ENCODE results near the gene TTC28.

Gene TTC28

DNA sequence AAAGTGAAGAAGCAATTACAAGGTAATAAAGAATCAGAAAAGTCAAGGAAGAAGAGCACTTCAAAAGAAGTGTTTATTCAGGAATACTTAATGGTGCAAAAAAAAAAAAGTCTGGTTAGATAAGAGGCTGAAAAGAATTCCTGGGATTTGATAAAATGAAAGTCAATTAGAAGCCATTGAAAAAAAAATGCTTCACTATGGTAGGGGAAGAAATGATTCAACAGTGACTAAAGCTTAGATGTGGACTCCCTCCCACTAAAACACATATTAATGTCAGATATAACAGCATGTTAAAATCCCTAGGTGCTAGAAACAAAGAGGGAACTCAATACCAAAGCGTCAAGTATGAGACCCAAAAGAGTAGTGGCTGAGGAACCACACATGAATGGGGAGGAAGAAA is 425.2 kb downstream of the TTC28 start:
- no peak for DNase-seq

DNA sequence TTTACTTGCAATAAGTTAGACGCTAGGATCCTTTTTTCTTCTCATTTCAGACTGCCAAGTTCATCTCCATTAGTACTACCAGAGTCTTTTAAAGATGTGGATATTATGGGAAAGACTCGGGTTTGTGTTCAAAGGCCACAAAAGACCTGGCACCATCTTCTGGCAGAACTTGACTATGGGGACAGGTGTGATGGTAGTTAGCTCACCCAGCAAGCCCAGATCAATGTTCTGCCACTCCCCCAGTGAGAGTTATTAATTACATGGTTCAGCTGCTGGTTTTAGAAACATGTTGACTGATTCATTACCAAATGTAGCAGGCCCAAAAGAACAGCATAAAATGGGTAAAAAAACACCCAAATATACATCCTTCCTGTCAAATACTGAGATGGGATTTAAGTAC is 427.1 kb downstream of the TTC28 start:
- no peak for DNase-seq

DNA sequence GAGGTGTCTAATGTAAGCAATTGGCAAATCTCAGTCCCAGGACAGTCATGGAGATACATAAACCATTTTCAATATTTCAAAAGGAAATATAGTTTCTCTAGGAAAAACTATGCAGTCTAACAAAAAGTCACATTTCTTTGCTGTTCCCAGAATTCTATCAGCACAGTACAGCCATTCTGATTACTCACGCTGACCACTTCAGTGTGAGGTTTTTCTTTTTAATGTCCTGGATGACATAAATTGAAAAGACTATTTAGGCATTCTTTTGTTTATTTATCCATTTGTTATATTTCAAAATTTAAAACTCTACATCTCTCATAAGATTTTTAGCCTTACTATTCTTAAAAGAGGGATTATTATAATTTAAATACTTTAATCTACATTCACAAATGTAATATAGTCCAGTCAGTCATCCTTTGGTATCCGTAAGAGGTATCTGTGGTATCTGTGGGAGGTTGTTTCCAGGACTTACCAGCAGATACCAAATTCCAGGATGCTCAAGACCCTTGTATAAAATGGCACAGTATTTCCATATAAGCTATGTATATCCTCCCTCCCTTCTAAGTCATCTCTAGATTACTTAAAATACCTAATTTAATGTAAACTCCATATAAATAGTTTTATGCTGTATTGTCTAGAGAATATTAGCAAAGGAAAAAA is 429.5 kb downstream of the TTC28 start:
- DNase-seq: peak; percentile 37

DNA sequence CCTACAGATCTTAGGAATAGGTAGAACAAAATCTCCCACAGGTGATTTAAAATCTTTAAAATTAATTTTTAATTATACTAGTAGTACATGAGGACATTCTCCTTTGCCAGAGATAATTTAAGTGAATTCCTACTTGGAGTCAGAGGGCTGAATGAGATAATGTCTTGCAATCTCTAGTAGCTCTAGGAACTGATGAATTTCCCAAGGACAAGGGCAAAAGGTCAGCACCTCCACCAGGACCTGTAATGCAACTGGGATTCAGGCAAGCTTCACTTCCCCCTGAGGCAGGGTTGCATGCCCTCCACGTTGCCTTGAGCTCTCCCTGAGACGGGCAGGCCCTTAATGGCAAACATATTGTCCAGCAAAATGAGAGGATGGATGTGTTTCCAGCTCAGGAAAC is 430.2 kb downstream of the TTC28 start:
- DNase-seq: no peak

DNA sequence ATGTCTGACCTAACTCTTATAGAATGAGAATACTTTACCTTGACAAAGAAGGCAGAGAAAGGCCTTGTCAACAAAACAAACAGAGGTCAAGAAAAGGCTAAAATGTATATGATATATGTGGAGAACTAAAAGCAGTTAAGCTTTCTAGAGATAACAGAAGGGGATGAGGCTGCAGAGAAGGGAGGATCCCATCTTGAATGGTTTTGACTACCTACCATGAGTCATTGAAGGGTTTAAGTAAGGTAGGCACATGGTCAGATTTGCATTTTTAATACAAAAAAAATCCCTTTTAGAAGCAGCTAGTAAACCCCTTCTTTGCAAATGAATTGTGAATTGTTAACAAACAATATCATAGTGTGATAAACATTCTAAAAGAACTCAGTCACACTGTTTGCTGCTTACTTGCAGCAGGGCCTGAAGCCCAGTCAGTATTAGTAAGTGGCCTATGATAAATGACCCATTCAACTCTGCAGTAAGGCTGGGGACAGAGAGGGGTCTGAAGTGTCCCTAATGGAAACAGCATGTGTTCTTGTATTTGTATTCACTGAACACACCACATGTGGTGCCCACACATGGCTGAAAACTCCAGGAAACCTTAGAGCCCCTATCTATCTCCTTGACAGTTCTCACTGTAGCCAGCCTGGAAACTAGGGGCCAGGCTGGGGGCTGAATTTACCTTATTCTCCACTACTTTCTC is 431.8 kb downstream of the TTC28 start:
- DNase-seq: peak; percentile 35

DNA sequence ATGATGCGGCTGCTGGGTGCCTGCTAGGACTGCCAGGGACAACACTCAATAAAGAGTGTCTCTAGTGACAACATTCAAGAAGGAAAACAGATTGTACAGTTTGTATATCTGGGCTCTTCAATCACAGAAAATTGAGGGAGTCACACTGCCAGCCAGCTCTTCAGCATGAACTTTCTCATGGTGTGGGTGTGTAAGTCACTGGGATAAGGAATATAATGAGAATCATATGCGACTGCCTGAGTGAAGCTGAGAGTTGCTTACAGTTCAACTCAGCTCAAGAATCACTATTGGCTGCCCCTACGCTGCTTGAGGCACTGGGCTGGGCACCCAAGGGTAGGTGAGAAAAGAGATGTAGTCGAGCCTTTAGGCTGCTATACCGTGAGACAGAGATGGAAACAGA is 432.5 kb downstream of the TTC28 start:
- DNase-seq: no peak

DNA sequence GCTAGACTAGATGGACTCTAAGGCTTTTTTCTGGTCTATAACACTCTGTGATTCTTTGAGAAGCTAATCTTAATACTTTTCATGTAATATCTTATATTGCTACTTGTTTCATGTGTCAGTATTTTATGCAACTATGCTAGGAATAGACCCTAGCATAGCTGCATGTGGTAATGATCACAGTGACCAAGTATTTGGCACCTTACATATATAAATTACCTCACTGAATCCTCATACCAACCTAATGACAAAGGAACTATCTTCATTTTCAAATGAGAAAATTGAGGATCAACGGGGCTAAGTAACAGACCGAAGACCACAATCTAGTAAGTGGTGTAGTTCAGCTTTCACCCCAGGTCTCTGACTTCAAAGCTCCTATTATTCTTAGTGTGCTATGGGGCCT is 433.2 kb downstream of the TTC28 start:
- no peak for DNase-seq

DNA sequence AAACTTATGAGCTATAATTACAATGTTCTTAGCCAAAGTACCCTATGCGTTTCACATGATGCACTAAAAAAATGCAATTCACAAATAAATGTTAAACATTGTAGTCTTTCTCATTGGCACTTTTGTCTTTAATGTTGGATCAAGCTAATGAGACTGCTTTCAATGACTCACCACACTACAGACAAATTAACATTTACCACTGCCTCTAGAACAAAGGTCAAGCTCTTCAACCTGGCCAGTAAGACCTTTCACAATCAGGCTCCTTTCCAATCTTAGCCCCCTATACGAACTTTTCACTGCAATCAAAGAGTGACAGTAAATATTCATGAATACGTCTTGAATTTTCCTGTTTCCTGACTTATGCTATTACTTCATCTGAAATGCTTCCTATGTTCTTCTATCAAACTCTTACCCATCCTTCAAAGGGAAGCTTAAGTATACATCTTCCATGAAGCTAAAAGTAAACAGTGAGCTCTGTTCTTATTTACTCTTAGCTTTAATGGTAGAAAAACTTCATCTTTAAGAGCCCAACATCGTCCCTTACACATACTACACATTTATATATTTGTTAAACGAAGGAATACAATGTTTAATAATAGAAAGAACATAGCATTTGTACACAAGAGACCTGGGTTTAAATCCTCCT is 433.9 kb downstream of the TTC28 start:
- DNase-seq: no peak

DNA sequence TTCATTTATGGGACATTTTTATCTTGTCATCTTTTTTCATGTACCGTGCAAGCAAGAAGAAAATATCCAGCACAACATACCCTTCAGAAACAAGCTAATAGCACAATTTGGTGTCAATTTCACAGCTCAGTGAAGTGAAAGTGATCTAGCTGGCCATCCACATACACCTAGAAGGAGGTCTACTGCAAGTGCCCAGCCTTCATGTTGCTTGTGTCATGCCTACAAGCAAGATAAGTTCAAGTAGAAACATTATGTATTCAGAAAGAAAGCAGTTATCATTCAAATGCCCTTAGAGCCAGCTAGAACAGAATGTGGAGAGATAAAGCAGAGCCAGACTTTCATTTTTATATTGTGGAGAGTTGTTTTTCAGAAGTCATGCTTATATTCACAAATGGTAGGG is 434.9 kb downstream of the TTC28 start:
- DNase-seq: peak; percentile 54

DNA sequence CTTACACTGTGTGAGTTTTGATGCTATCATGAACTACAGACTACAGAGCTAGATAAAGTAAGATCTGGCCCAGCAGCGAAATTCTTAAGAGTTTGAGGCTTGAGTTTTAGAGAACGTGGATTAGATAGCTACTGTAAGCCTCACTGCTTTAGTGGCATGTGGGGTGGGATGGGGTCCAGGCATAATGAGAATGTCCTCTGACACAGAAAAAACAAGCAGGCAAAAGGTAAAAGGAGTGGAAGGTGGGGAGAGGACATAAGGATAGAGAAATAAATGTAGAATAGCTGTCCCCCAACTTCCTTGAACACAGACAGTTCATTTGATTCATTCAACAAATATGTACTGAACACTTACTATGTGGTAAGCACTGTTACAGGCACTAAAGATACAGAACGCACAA is 436.1 kb downstream of the TTC28 start:
- peak; percentile 28 for DNase-seq

DNA sequence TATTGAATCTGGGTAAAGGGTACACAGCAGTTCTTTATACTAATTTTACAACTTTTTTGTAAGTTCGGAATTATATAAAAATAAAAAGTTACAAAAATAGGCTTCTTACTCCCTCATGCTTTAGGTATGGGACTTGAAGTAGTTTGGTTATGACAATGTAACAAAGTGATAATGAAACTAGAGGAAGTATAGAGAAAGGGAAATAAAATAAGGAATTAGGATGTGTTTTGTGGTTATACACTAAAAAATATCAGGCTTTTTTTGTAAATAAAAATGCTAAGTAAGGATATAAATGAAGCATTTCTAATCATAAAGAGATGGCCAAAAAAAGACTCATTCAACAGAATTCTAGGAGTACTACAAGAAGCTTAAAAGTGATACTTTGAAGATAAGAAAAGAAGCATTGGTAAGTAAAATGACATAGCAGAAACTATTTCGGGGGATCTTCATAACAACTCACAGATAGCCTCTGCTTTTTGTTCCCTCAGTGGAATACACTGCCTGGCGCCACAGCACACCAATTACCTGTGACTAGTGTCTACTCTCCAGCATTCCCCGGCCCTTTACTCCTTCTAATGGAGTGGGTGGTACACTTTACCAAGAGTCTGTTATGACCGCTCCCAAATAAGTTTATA is 437.9 kb downstream of the TTC28 start:
- peak; percentile 64 for DNase-seq

DNA sequence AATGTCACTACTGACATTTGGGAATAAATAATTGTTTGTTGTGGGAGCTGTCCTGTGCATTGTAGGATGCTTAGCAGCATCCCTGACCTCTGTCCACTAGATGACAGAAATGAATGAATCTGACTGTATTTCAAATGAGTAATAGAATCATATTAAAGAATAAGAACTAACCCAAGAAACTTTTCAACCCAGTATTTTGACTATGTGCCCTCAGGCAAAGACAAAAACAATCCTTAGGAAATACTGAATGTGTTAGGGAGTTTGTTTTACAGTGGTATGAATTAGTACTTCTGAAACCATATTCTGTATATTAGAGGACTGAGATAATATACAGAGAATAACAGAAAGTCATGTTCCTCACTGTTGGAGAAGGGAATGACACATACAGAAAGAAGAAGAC is 439.7 kb downstream of the TTC28 start:
- no peak for DNase-seq

DNA sequence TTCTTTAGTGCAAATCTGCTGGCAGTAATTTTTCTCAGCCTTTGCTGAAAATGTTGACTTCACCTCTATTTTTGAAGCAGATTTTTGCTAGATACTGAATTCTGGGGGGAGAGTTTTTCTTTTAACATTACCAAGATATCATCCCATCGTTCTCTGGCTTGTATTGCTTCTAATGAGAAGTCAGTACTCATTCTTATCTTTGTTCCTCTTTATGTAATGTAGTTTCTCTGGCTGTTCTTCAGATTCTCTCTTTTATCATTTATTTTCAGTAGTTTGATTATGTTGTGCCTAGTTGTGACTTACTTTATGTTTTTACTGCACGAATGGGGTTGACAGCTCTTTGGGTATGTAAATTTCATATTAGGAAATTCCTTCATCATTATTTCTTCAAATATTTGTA is 441.9 kb downstream of the TTC28 start:
- peak; percentile 5 for DNase-seq

DNA sequence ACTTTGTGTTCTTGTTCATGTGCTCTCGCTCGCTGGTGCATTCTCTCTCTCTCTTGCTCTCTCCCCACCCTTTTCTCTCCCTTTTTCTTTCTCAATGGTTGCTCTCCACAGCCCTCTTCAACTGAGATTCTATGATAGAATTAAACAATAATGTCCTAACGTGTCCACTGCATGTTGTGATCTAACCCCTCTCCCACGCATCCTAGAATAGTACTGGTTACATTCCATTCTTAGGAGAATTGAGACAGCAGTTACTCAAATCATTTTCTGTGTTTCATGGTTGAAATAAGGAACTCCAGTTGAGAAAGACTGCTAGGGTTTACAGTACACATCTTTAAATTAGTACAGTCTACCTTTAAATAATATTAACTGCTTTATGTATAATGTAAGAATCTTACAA is 442.5 kb downstream of the TTC28 start:
- no peak for DNase-seq

DNA sequence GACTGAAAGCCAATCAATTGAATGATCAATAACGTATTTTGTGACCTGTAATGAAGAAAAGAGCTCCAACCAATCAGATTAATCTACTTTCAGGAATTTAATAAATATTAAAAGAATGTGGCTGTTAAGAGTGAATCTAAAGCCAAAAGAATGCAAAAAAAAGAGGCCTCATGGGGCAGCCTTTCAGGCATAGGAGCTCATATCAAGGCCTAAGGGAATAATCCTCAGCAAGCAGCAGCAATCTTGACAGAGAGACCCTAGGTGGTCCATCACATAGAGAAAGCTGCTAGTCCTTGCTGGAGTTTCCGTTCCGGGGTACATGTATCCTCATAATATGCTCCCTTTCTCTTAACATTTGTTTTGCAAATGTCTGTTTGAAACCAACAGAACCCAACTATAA is 447.4 kb downstream of the TTC28 start:
- no peak for DNase-seq

DNA sequence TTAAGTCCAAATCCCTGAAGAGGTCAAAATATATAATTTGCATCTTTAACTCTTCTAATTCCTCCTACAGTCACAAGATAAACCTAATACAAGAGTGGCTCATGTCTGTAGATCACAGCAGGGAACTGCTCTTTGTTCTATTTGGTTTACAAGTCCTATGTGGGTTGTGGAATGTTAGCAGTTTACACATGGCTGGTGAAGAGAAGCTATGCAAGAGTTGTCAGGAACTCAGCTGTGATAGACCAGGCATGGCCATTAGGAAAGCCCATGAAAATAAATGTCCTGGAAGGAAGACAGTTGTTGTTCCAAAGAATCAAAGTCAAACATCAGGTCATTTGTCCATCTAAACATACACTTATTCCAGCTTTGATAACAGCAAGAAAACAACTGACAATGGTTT is 448.2 kb downstream of the TTC28 start:
- no peak for DNase-seq

DNA sequence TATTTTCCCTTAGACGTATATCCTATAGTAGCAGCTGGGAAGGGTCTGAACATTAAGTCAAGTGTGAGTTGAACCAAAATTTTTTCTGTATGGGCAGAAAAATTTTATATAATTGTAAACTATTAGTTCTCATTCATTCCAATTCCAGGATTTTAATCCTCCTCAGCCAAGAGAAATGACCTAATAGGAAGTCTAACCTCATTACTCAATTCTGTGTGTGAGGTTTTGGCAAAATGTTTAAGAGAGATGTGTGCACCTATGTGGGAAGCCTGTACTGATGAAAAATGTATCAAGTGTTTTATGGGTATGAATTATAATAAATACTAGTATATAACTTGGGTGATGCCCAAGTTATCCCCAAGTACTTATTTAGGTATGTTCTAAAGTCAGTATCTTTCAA is 449.0 kb downstream of the TTC28 start:
- DNase-seq: no peak

DNA sequence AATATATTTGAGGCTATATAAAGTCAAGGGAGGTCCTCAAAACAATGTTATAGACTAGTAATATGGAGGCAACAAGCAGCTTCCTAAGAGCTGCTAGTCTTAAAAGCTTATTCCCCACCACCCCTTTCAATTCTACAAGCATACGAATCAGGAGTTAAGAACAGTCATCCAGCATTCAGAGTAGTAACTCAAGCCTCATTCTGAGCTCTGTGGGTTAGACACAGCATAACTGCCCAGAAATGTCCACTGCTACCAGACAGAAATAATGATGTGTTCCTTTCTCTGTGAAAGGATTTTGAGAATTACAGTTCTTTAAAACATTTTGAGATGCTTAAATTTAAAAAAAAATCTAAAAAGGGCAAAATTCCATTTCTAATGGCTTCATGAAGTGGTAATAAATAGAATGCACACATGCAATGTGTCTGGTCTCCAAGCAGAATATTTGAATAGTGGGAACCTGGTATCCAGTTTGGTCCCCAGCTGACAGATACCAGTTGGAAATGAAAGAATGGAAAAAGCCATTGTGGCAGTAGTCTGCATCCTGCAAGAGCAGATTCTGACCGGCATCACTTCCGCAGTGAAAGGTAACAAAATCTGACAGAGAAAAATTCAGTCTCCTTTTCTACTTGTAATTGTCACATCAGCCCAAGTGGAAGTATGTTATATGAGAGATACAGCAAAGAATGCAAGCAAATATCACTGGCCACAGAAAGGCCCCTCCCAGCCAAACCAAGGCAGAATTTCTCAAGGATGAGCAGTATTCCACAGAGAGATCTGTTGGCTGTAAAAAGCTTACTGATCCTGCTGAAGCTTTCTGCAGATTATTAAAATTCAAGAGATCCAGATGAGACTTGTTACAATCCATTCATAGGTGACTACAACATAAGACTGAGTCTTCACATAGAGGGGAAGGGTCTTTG is 449.8 kb downstream of the TTC28 start:
- no peak for DNase-seq

DNA sequence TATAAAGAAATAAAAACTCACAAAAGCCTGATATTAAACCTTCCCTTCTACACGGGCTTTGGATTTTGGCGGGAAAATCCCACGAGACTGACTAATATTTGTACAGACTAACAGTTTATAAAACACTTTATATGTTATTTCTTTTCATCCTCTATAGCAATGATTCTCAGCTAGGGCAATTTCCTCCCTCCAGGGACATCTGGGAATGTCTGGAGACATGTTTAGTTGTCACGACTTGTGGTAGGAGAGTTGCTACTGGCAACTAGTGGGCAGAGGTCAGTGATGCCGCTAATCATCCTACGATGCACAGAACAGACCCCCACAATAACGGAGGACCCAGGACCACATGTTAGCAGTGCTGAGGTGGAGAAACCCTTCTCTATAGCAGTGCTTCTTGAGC is 455.8 kb downstream of the TTC28 start:
- DNase-seq: no peak

DNA sequence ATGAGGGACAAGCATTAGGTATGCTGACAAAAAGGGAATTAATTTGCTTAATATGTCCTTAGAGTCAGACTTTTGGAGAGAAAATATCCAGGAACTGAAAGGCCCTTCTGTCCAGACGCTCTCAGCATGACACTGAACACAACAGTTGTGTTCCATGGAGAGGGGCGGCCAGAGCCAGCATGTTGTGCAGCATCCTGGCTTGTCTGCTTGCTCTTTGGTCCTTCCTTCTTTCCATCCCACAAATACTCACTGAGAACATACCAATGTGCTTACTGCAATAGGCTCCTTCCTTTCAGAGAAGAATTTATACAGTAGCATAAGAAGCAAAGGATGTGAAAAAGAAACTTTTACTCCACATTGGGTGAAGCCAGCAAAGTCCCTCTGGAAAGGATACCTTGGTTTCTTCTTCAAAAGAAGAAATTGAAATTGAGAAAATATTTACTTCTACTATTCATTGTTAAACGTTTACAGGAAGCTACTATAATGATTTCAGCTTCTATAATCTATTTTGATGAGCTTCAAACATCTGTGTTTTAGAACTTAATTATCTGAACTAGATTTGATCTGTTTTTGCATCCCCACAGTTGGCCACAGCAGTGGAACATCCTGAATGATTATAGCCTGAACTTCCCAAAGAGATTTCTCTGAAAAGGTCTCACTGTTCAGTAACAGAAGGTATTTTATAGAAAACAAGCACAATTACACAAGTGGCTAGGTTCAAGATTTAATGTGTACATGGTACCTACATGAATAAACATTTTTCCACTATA is 456.5 kb downstream of the TTC28 start:
- no peak for DNase-seq

DNA sequence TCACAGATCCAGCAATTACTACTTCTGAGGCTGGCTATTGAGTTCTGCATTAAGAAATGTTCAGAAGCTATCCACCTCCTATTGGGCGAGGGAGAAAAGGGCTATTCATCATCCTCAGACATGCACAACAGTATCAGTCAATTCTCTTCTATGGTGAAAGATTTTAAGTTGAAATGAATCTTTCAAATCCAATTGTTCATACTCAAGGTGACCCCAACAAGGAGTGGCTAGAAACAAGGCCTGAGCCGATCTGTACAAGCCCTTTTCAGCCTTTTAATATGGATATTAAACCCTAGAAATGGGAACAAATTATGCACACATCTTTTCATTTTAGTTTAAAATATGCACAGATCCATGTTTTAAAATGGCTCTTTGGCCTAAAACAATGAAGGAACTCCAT is 457.1 kb downstream of the TTC28 start:
- DNase-seq: no peak

DNA sequence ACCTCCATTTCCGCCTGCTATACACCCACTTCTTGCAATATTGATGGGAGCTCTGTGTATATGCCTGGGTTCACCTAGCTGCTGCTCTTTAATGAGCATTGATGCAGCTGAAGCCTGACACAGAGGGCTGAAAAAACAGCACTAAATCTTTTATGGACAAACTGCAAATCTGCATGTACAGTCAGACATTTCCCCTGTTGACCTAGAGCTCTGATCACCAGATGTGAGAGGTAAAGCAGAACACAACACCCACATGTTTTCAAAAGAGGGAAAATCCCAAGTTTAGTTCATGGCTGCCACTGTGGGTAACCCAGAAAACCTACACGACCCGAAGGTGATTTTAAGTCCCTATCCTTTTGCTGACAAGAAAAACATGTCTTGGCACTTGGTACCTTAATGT is 457.6 kb downstream of the TTC28 start:
- no peak for DNase-seq
